Spleen (tissue), 7 donors: Measurements from ENCODE around the gene PRDM16.

ENCODE experiments used
- POLR2A ChIP-seq, 3 donors: fragments of 450-650 bp; IDR thresholded peaks; one replicate each; pipeline ENCODE4 v1.5.1; 2017; ENCODE audit warnings: antibody characterized with exemption in 3 of 3, mild to moderate bottlenecking in 1 of 3
- TF ChIP-seq, protein P1 (sequence below), 11 experiments: fragments of 200-600 bp in 7 of 11; fragments of 450-650 bp in 4 of 11; sonication (generic) in 4 of 11; IDR thresholded peaks in 8 of 11; conservative IDR thresholded peaks in 3 of 11; 1 replicate in 7 of 11; 2 replicates in 4 of 11; pipeline versions ENCODE4 v1.4.0 to v1.8.0; 2016 to 2021; ENCODE audit warnings: antibody characterized with exemption in 11 of 11, inconsistent platforms in 4 of 11, mild to moderate bottlenecking in 1 of 11
- donor health status: DM: no; HTN: no; CAD: no; lungs with moderate emphysema.
- donor health status: DM: no; HTN: no; CAD: no.
- donor health status: DM: no; HTN: no; CAD: no.

DNA sequence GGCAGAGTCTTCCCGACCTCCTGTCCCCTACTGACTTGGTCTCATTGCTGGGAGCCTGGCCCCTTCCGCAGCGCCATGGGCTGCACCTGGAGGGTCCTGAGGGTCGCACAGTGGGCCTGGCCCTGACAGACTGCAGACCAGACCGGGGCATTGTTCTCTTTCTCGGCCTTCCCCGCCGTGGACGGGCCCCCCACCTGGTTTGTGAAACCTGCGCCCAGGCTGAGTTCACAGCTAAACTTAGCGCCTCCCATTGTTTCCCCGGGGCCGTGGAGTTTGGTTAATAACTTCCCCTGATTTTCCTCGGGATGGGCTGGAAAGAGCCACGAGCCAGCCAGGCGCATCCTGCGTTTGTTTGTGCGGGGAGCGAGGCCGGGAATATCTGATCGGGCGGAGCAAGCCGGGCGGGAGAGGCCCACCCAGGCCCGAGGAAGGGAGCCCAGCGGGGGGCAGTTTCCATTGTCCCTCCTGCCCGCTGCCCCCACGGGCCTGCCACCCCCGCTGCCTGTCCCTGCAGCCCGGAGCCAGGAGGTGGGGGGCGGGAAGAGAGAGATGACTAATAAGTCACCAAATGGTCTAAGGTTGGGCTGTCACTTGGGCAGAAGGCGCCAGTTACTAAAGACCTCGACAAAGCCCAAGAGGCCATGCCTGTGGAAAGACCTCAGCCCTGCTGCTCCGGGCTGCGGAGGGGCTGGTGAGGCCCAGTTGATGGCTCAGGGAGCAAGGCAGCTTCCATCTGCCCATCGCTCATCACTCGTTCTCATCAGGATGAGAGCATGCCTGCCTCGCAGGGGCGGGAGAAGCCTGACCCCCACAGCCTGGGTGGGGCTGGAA is 346.5 kb downstream of the PRDM16 start:
- TF ChIP-seq POLR2A (IDR thresholded peaks at IDR 0.05), result no peak
- TF ChIP-seq, protein P1, sequence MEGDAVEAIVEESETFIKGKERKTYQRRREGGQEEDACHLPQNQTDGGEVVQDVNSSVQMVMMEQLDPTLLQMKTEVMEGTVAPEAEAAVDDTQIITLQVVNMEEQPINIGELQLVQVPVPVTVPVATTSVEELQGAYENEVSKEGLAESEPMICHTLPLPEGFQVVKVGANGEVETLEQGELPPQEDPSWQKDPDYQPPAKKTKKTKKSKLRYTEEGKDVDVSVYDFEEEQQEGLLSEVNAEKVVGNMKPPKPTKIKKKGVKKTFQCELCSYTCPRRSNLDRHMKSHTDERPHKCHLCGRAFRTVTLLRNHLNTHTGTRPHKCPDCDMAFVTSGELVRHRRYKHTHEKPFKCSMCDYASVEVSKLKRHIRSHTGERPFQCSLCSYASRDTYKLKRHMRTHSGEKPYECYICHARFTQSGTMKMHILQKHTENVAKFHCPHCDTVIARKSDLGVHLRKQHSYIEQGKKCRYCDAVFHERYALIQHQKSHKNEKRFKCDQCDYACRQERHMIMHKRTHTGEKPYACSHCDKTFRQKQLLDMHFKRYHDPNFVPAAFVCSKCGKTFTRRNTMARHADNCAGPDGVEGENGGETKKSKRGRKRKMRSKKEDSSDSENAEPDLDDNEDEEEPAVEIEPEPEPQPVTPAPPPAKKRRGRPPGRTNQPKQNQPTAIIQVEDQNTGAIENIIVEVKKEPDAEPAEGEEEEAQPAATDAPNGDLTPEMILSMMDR (IDR thresholded peaks at IDR 0.05 in 8 of 11, conservative IDR thresholded peaks at IDR 0.05 in 3 of 11), result no peak
